Astrocyte of the spinal cord (primary cell): Measurements from ENCODE around the gene CCSAP.

Experiments
- DNase-seq: peaks from one replicate; pipeline ENCODE4 v3.0.0; 2011; ENCODE audit warnings: low read depth, low spot score
- H3K4me3 ChIP-seq: 2 replicates; pipeline ENCODE4 v1.5.1; 2011; ENCODE audit warnings: low read depth, mild to moderate bottlenecking, low read length, moderate library complexity
- CTCF ChIP-seq: IDR thresholded peaks from 2 replicates; pipeline ENCODE4 v1.5.1; 2012; ENCODE audit warnings: low read depth, mild to moderate bottlenecking, low read length, inconsistent platforms
- in situ Hi-C: cut with HindIII; loops from 2 replicates; pipeline ENCODE4 v1.10.0; 2017; ENCODE audit warnings: low sequenced_read_pairs

CCSAP gene

GRCh38 chr1:229280921-229281320 lies 61.9 kb downstream of the CCSAP start:
- H3K4me3 ChIP-seq, result no peak overlapping the region
- in situ Hi-C loops, result loop anchor here (25.0 kb wide), 1 partner anchor 206 kb away; no protein-coding TSS in a partner anchor
- DNase-seq, result peak; percentile 9
- TF ChIP-seq CTCF, result no peak

GRCh38 chr1:229280037-229280828 lies 62.6 kb downstream of the CCSAP start:
- DNase-seq, result no peak
- H3K4me3 ChIP-seq, result no peak overlapping the region
- no peak for TF ChIP-seq CTCF
- in situ Hi-C loops, result loop anchor here (25.0 kb wide), 1 partner anchor 207 kb away; no protein-coding TSS in a partner anchor

GRCh38 chr1:229279242-229279641 lies 63.6 kb downstream of the CCSAP start:
- in situ Hi-C loops, result loop anchor here (25.0 kb wide), 1 partner anchor 208 kb away; no protein-coding TSS in a partner anchor
- DNase-seq, result no peak
- H3K4me3 ChIP-seq, result no peak overlapping the region
- no peak for TF ChIP-seq CTCF

- TF ChIP-seq CTCF, result no peak
- no peak overlapping the region for H3K4me3 ChIP-seq
- in situ Hi-C loops, result loop anchor here (25.0 kb wide), 1 partner anchor 209 kb away; no protein-coding TSS in a partner anchor
- no peak for DNase-seq
These were observed 64.6 kb downstream of the CCSAP start for GRCh38 chr1:229278120-229278741.

- no peak for TF ChIP-seq CTCF
- in situ Hi-C loops, result loop anchor here (25.0 kb wide), 1 partner anchor 212 kb away; no protein-coding TSS in a partner anchor
- H3K4me3 ChIP-seq, result no peak overlapping the region
- DNase-seq, result no peak
These were observed 67.8 kb downstream of the CCSAP start for GRCh38 chr1:229275005-229275404.

- TF ChIP-seq CTCF, result no peak
- in situ Hi-C loops, result no loop called here
- DNase-seq, result peak; percentile 49
- H3K4me3 ChIP-seq, result no peak overlapping the region
These were observed 69.2 kb downstream of the CCSAP start for GRCh38 chr1:229273507-229274232.
